HG03025 (cell line): ENCODE data around the gene CHCHD3.

ENCODE experiments used
- ATAC-seq: cut with Tn5 transposase; IDR thresholded peaks from one replicate; pipeline ENCODE4 v1.9.1; 2021; ENCODE audit warnings: mild to moderate bottlenecking, moderate library complexity; ENCODE audit not compliant: unreplicated experiment, low FRiP score

The CHCHD3 gene

DNA sequence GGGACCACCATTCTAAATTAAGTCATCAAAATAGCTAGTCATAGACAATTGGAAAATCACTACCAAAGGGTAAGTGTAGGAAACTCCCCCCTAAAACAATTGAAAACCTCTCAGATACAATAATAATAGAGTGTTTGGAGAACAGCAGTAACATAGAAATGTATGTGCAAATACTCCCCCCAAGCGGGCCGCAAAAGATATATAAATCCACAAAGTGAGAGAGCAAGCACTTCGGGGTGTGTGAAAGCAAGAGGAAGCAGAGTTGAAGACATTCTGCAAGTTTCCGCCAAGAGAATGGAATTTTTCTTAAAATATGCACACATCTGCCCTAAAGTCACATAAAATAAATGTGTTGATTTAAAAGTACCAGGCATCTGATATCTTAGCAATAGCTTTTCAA, 33.3 kb downstream of the CHCHD3 start:
- no peak for ATAC-seq

DNA sequence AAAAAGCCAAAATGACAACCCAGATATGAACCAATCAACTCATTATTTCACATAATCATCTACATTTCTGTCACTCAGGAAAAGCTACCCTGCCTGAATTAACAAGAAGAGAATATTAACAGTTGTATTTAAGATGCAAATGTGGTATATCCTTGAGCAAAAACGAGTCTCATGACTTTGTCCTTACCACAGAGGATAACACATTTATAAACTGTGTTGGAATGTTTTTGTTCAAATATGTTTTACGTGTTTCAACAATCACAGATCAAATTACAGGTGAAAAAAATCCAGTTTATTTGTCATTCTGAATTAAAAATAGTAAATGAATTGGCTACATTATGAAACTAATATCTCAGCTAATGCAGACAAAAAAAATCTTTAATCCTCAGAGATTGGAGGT, 34.6 kb downstream of the CHCHD3 start:
- no peak for ATAC-seq

DNA sequence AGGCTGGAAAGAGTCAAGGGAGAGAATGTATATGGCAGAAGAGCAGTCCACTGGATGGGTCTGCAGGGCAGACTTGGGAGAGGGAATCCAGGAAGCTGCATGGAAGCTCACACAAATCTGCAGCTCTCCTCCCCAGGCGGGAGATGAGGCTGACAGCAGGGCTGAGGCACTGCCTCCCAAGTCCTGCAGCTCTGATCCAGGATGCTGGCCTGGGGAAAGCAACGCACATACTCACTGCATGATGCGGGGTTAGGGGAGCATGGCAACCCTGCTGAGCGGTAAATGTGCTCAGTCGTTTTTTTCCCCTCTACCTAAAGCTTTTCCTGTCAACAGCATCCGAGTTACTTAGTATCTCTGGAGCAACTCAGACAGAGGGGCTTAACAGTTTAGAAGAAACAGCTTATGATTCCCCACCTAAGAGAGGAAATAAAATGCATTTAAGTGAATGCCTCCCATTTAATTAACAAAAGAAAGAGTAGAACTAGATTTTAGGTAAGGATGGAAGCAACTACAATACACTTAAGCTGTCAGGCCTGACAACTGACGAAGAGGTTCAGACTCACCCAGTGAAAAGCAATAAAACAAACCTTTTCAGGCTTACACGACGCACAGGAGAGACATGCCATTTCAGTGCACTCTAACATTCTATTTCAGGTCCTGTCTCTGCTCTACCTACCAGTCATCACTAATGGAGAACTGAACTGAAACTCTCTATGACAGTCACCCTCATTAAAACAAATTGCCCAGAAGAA, 37.0 kb downstream of the CHCHD3 start:
- no peak for ATAC-seq

DNA sequence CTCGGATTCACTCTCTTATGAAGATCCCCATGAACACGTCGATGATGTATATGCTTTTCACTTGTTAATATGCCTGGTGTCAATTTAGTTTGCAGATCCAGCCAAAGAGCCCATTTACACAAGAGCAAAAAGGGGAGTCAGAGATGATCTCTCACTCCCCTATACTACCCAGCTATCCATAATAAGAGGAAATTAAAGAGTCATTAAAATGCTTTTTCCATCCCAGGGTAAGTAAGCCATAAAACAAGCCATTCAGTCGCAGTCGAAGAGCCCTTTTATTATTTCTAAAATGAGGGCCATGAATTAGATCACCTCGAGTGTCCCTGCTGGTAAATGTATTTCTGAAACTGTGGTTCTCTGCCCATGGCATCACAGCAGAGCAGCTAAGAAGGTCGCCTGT, 41.2 kb downstream of the CHCHD3 start:
- ATAC-seq: no peak

DNA sequence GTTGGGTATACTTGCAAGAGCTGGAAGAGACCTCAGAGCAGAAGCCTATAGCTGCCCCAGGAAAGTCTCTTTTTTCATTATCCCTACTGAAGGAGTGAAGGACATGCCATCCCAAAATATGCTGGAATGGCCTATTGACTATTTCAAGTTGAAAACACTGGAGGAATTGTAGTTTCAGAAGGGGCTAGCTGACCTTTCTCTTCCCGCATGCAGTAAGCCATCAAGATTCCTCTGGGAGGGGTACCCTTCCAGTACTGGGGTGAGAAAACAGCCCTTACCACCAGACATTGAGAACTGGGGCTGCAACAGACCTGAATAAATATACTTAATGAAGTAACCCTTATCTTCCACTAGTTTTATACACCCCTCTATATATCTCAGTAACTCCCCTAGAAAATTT, 41.7 kb downstream of the CHCHD3 start:
- no peak for ATAC-seq

DNA sequence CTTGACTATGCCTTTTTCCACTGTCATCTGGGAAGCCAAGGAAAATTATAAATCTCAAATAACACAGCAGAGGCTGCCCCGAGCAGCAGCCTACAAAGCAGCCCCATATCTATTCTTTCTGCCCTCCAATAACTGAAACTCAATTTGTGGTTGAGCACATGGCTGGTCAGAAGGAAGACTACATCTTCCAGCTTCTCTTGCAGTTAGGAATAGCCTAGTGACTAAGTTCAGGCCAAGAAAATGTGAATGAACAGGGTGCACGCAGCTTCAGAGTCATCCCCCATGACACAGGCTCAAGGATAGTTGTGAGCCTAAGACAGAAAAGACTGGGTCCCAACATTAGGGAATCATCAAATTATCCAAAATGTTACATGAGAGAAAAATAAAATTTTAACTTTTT, 42.3 kb downstream of the CHCHD3 start:
- ATAC-seq: no peak

DNA sequence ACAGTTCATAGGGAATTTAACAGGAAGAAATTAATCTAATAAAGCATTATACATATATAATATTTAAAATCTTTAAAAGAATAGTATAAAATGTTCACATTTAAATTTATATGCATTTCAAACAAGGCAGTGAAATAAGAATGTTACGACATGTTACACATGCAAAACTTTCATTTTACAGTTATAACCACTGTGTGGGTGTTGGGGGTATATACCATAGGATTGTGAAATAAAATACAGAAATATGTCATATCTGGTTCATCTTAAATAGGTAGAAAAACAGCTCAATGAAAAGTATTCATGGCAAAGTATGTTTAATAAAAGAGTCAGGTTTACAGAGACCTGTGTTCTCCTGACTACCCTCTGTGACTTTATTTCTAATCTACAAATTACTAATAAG, 45.6 kb downstream of the CHCHD3 start:
- no peak for ATAC-seq

DNA sequence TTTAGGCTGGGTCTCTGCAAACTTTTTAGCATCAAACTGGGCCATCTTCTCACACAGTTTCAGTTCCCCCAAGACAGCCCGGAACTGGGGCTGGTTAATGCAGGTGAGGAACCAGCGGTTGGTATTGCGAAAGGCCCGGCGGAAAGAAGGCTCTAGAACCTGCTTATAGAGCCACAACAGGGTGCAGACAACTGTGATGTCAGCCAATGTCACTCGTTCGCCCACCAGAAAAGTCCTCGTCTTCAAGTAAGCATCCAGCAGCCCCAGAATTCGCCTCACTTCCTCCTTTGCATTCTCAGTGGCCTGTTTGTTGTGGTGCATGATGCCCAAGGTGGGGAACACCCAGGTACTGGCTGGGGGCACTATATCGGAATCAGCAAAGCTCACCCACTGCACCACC, 46.6 kb downstream of the CHCHD3 start:
- ATAC-seq: peak; percentile 92

DNA sequence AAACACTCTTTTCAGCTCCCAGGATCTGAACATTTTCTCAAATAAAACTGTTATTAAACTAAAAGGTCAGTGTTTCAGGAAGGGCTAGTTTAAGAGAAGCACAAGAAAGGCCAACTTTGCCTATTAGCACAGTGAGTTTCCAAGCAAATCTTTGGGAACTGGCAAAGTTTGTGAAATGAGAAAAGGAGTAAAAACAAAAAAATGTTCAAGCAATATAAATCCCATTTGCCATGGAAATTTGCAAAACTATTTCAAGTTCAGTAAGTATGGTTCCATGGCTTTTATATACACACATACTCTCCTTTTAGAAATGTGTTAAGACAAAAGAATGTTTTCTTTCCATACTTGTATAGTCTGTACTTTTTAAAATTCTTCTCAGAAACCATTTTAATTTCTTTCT, 51.5 kb downstream of the CHCHD3 start:
- ATAC-seq: no peak

DNA sequence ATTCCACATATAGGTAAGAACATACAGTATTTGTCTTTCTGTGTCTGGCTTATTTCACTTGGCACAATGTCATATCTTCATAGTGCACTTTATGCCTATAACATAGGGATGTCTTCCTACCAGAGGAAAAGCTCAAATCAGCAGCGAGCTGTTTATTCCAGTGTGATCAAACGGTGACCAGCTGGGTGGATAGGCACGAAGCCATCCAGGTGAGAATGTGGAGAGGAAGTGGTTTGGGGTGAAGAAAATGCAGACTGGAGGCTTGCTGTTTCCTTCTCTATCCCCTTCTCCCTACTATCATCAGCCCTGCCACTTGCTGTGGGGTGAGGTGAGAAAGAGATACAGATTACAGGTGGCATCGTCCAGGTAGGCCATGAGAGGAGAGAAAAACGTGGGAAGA, 52.4 kb downstream of the CHCHD3 start:
- no peak for ATAC-seq

DNA sequence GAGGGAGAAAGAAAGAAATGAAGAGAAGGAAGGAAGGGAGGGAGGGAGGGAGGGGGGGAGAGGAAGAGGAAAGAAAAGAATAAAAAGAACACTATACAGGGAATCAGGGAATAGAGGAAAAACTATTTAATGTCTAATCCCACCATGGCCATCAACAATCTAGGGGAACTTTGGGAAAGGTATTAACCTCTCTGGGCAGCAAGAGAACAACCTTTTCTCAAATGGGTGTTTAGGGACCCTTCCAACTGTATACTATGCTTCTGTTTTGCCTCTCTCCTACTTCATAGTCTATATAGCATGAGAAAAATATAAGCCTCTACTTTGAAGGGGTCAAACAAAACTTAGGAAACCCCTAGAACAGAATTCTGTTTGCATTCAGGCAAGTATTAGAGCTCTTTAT, 54.5 kb downstream of the CHCHD3 start:
- ATAC-seq: no peak

DNA sequence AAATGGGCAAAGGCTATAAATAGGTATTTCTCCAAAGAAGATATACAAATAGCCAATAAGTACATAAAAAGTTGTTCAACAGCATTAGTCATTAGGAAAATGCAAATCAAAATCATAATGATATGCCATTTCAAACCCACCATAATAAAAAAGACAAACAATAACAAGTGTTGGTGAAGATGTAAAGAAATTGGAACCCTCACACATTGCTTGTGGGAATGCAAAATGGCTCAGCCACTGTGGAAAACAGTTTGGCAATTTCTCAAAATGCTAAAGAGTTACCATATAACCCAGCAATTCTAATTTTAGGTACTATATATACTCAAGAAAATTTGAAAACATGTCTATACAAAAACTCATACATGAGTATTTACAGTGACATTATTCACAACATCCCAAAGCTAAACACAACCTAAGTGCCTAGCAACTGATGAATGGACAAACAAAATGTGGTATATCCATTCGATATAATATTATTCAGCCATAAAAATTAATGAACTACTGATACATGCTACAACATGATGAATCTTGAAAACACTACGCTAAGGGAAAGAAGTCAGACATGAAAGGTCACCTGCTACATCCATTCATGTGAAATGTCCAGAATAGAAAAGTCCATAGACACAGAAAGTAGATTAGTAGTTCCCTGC, 55.6 kb downstream of the CHCHD3 start:
- no peak for ATAC-seq

DNA sequence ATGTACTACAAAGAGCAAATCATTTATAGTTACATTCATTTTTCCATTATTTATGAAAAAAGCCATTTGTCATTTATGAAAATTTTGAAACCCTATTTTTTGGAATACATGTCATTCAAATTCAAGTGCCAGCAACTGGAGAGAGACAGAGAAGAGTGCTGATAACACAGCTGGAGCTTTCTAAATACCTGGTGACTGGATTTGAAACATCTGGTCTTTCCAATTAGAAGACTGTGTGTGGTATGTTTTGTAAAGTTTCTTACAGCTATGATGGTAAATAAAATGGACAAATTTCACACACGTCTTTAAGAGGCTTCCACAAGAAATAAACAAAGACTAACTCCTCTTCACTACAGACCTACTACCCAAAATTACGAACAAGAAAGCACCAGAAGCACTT, 56.8 kb downstream of the CHCHD3 start:
- ATAC-seq: no peak

DNA sequence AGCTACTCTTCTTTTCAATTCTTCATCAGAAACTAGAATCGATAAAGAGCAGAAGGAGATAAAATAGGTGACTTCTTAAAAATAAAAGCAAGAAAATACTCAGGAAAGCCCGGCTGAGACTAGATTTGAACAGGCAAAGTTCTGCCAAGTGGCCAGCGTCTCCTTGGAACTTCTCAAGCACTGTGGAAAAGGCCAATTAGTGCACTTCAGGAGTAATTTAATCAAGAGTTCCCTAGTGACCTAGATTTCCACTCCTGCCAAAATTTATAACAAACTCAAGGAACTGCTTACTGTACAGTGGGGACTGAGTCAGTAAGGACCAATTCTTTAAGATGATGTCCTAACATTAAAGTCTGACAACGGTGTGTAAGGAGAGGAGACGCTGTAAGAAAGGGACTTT, 57.3 kb downstream of the CHCHD3 start:
- no peak for ATAC-seq

DNA sequence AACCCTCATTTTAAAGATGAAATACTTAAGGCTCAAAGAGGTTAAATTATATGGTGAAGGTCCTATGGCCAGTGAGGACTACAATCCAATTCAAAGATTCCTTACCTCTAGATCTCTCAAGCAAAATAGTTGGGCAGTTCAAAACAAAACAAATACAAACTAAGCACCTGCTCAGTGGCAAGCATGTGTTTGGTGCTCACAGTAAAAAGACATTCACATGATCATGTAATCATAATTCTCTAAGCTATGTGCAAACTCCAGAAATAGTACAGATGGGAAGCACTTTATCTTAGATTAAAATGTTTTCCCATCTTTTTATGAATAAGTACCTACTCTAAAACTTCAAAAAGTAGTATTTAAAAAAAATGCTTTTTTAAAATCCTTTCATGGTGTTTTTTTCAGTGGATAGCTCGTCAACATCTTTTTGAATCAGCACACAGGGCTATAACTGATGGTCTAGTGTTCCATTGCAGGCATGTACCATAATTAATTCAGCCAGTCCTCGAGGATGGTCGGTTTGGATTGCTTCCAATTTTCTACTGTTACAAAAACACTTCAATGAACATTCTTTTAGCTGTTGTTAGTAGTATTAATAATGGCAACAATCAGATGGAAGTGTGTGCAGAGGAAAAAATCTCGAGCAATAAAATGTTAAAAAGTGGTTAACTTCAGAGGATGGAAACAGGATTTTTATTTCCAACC, 58.4 kb downstream of the CHCHD3 start:
- ATAC-seq: no peak

DNA sequence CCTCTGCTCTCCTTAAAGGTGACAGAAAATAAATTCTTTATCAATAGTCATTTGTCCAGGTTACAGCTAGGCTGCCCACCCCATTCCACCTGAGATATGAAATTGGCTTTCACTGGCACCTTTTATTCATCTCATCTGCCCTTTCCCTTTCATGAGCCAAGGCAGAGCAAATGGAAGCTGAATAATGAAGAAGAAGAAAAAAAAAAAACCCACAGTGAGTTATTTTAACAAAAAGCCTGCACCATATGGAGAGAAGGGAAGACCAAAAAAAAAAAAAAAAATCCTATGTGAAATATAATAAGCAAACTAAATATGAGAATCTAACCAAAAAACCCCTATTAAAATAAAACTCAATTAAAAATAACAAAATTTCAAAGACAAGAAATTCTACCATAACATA, 59.2 kb downstream of the CHCHD3 start:
- no peak for ATAC-seq

DNA sequence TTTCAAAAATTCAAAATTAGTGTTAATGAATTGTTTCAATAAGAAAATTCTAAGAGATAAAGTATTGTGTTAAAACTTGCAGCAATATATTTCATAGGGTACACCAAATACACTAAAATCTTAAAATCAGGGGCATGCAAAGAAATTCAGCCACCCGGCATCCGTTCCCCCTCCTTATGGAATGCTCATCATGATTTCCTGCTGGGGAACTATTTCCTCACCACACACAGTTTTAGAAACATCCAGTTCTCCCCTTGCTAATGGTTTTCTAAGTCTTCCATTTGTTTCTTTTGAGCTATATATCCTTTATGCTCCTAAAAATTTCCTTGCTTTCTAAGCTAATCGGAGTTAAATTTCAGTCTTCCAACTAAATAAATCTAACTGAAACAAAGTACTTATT, 60.7 kb downstream of the CHCHD3 start:
- no peak for ATAC-seq

DNA sequence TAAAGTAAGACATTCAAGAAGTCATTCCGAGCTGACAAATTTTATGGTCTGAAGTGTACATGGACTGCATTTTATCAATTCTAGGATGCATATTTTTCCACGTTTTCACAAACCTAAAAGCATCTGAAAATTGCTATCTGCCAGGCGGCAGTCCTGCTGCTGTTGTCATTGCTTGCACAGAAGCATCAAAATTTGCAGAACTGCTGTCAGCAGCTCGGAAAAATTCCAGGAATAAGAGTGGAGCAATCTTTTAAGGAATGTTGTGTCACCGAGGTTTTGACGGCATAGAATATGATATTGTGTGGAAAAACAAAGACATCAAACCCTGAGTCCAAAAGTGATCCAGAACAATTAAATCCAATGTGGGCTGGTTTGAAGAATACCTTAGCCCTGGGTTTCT, 61.4 kb downstream of the CHCHD3 start:
- ATAC-seq: no peak

DNA sequence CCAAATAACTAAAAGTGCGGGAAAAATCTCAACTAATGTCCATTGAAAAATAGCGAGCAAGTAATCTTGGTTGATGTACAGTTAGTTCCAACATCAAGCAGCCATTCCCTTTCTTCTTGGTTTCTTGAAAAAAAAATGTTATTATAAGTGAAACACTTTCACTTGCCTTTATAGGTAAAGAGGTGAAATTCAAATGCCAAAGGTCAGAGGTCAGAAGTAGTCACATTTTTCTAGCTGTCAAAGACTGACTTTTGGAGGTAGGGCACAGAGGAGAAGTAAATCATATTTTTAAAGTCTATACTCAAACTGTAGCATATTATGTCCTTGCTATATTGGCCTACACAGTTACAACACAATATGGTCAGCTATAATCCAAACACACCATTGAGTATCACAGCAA, 62.3 kb downstream of the CHCHD3 start:
- no peak for ATAC-seq

DNA sequence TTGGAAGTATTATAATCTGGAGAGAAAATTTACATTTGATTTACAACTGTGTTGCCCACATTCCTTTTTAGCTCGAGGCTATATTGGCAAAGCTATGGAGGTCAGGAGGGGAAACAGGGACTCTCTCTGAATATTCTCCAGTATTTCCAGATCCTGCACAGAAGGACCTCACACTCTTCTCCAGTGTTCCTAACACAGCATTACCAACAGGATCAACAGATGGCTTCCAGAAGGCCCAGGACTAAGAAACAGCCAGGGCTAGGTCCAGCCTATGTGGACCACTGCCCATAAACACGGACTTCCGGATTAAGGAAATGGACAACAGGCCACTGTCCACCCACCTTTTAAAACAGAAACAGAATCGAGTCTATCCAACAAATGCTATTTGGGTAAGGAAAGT, 65.3 kb downstream of the CHCHD3 start:
- ATAC-seq: no peak

DNA sequence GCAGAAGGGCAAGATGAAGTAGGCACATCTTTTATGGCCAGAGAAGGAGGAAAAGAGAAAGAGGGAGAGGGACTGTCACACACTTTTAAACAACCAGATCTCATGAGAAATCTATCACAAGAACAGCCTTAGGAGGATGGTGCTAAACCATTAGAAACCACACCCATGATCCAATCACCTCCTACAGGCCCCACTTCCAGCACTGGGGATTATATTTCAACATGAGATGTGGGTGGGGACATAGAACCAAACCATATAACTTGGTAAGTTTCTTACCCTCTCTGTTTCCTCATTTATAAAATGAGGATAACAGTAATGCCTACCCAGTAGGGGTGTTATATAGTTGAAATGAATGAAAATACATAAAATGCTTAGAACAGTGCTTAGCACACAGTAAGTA, 66.0 kb downstream of the CHCHD3 start:
- no peak for ATAC-seq

DNA sequence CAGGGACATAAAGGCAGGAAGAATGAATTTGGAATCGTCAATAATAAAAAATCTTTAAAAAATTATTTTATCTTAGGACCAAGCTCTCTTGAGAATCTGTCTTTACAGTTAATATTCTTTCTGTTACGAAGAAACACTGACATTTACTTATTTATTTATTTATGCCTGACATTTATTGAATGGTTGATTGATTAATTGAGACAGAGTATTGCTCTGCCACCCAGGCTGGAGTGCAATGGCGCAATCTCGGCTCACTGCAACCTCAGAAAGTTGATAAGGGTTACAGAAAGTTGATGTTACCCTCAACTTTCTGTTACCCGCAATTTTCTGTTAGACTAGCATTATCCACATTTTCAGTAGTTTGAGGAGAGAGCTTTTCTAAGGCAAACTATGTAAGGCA, 70.1 kb downstream of the CHCHD3 start:
- no peak for ATAC-seq
